Activated T-helper 1 cell treated with anti-CD3 and anti-CD28 coated beads, Interleukin-12 subunit alpha, Interleukin-12 subunit beta, Interleukin-2, Interleukin-4 antibody, amounts not matched to agents 30 ng/mL and 10 ng/mL and 1 ng/mL, durations not matched to agents 14 hours and 24 hours and 36 hours (primary cell): ENCODE results near the gene RGS3. TPM values are rescaled to one million over a fixed set of nuclear protein-coding genes. Genes with fewer than 3 reads are reported as not detected.
A peak's percentile ranks its signal among the peaks of the same experiment; 100 is the strongest.

Experiments
- DNase-seq: peaks from one replicate; pipeline ENCODE4 v3.0.0; 2021; ENCODE audit warnings: low spot score
- H3K27ac Mint-ChIP-seq: one replicate; pipeline ENCODE4 v1.8.0; 2021; ENCODE audit warnings: mild to moderate bottlenecking, mixed read lengths
- H3K27me3 Mint-ChIP-seq: one replicate; pipeline ENCODE4 v1.8.0; 2022; ENCODE audit warnings: mild to moderate bottlenecking, moderate library complexity, mixed read lengths; ENCODE audit not compliant: insufficient read depth
- H3K36me3 Mint-ChIP-seq: one replicate; pipeline ENCODE4 v1.8.0; 2021; ENCODE audit warnings: low read depth, mixed read lengths
- H3K4me1 Mint-ChIP-seq: one replicate; pipeline ENCODE4 v1.8.0; 2021; ENCODE audit warnings: low read depth, mixed read lengths
- H3K4me3 Mint-ChIP-seq: one replicate; pipeline ENCODE4 v1.8.0; 2021; ENCODE audit warnings: mild to moderate bottlenecking, moderate library complexity, mixed read lengths
- H3K9me3 Mint-ChIP-seq: one replicate; pipeline ENCODE4 v1.8.0; 2021; ENCODE audit warnings: mixed read lengths
- intact Hi-C: fragments of 100-400 bp; cut with micrococcal nuclease; formaldehyde crosslinking; loops from one replicate; pipeline ENCODE4 v1.15.1; 2024
- total RNA-seq: library from RNA; stranded (reverse); gene quantifications from 2 replicates; pipeline ENCODE4 v1.2.3, GENCODE V29; 2022

The RGS3 gene
- total RNA-seq, 1 donor from 2014 or later: 128 TPM

- no peak for DNase-seq
- H3K4me3 Mint-ChIP-seq: no peak overlapping the region
- intact Hi-C loops: no loop called here
- H3K36me3 Mint-ChIP-seq: peaks cover 9% of the 10 kb centered on the region
- H3K4me1 Mint-ChIP-seq: peaks cover 33% of the 10 kb centered on the region
- H3K27ac Mint-ChIP-seq: no peak overlapping the region
- H3K27me3 Mint-ChIP-seq: peaks cover 4% of the 10 kb centered on the region
- no peaks in the 10 kb centered on the region for H3K9me3 Mint-ChIP-seq
Measured at GRCh38 chr9:113559834-113560800, 96.6 kb downstream of the RGS3 start.

- Mint-ChIP-seq H3K4me1 (peaks cover 16% of the 10 kb centered on the region), H3K27me3 (peaks cover 4% of the 10 kb centered on the region), H3K9me3 (no peaks in the 10 kb centered on the region), H3K27ac (no peak overlapping the region), H3K36me3 (peaks cover 4% of the 10 kb centered on the region), H3K4me3 (no peak overlapping the region)
- intact Hi-C loops: no loop called here
- DNase-seq: no peak
Measured at GRCh38 chr9:113562653-113563381, 99.3 kb downstream of the RGS3 start.

- intact Hi-C loops: no loop called here
- DNase-seq: no peak
- Mint-ChIP-seq H3K27ac (peak overlapping the region; percentile 10), H3K9me3 (no peaks in the 10 kb centered on the region), H3K36me3 (peaks cover 2% of the 10 kb centered on the region), H3K4me3 (no peak overlapping the region), H3K4me1 (peaks cover 14% of the 10 kb centered on the region), H3K27me3 (peaks cover 4% of the 10 kb centered on the region)
Measured at GRCh38 chr9:113563826-113564497, 100.4 kb downstream of the RGS3 start.

- no peak for DNase-seq
- Mint-ChIP-seq H3K4me3 (no peak overlapping the region), H3K4me1 (peaks cover 12% of the 10 kb centered on the region), H3K27me3 (peaks cover 4% of the 10 kb centered on the region), H3K27ac (no peak overlapping the region), H3K36me3 (peaks cover 3% of the 10 kb centered on the region), H3K9me3 (no peaks in the 10 kb centered on the region)
- intact Hi-C loops: no loop called here
Measured at GRCh38 chr9:113564498-113565237, 101.1 kb downstream of the RGS3 start.

GRCh38 chr9:113566016-113566711, 102.6 kb downstream of the RGS3 start:
- Mint-ChIP-seq H3K27me3 (peaks cover 4% of the 10 kb centered on the region), H3K27ac (peak overlapping the region; percentile 44), H3K36me3 (peaks cover 3% of the 10 kb centered on the region), H3K4me3 (no peak overlapping the region), H3K4me1 (peaks cover 11% of the 10 kb centered on the region), H3K9me3 (no peaks in the 10 kb centered on the region)
- DNase-seq: no peak
- intact Hi-C loops: no loop called here

GRCh38 chr9:113566712-113567071, 103.2 kb downstream of the RGS3 start:
- intact Hi-C loops: no loop called here
- peaks cover 3% of the 10 kb centered on the region for H3K36me3 Mint-ChIP-seq
- no peaks in the 10 kb centered on the region for H3K9me3 Mint-ChIP-seq
- peaks cover 14% of the 10 kb centered on the region for H3K4me1 Mint-ChIP-seq
- DNase-seq: no peak
- no peak overlapping the region for H3K4me3 Mint-ChIP-seq
- H3K27me3 Mint-ChIP-seq: peaks cover 4% of the 10 kb centered on the region
- no peak overlapping the region for H3K27ac Mint-ChIP-seq

GRCh38 chr9:113567361-113568080, 104.0 kb downstream of the RGS3 start:
- intact Hi-C loops: no loop called here
- H3K27ac Mint-ChIP-seq: peak overlapping the region; percentile 56
- peaks cover 14% of the 10 kb centered on the region for H3K4me1 Mint-ChIP-seq
- H3K36me3 Mint-ChIP-seq: peaks cover 3% of the 10 kb centered on the region
- H3K27me3 Mint-ChIP-seq: peaks cover 4% of the 10 kb centered on the region
- DNase-seq: no peak
- H3K9me3 Mint-ChIP-seq: no peaks in the 10 kb centered on the region
- no peak overlapping the region for H3K4me3 Mint-ChIP-seq

GRCh38 chr9:113568081-113568435, 104.5 kb downstream of the RGS3 start:
- Mint-ChIP-seq H3K27me3 (peaks cover 4% of the 10 kb centered on the region), H3K9me3 (no peaks in the 10 kb centered on the region), H3K4me3 (no peak overlapping the region), H3K4me1 (peaks cover 14% of the 10 kb centered on the region), H3K27ac (no peak overlapping the region), H3K36me3 (peaks cover 3% of the 10 kb centered on the region)
- intact Hi-C loops: no loop called here
- no peak for DNase-seq

GRCh38 chr9:113568571-113569321, 105.2 kb downstream of the RGS3 start:
- H3K4me3 Mint-ChIP-seq: no peak overlapping the region
- intact Hi-C loops: no loop called here
- H3K27ac Mint-ChIP-seq: no peak overlapping the region
- H3K4me1 Mint-ChIP-seq: peaks cover 14% of the 10 kb centered on the region
- H3K36me3 Mint-ChIP-seq: peaks cover 1% of the 10 kb centered on the region
- no peaks in the 10 kb centered on the region for H3K9me3 Mint-ChIP-seq
- no peak for DNase-seq
- peaks cover 2% of the 10 kb centered on the region for H3K27me3 Mint-ChIP-seq

GRCh38 chr9:113569472-113570060, 106.0 kb downstream of the RGS3 start:
- DNase-seq: no peak
- H3K4me3 Mint-ChIP-seq: no peak overlapping the region
- H3K27ac Mint-ChIP-seq: no peak overlapping the region
- H3K36me3 Mint-ChIP-seq: peaks cover 5% of the 10 kb centered on the region
- H3K27me3 Mint-ChIP-seq: peaks cover 2% of the 10 kb centered on the region
- peaks cover 14% of the 10 kb centered on the region for H3K4me1 Mint-ChIP-seq
- intact Hi-C loops: no loop called here
- H3K9me3 Mint-ChIP-seq: no peaks in the 10 kb centered on the region

- no peak for DNase-seq
- Mint-ChIP-seq H3K27ac (no peak overlapping the region), H3K36me3 (peaks cover 5% of the 10 kb centered on the region), H3K4me1 (peaks cover 10% of the 10 kb centered on the region), H3K9me3 (no peaks in the 10 kb centered on the region), H3K27me3 (peaks cover 2% of the 10 kb centered on the region), H3K4me3 (no peak overlapping the region)
- intact Hi-C loops: no loop called here
Measured at GRCh38 chr9:113570106-113570505, 106.6 kb downstream of the RGS3 start.
